Left forelimb (tissue), 1 donor: ENCODE measurements around the gene CRADD.
"Not testable (repeated sequence)": the region's sequence is repeated elsewhere in the genome, so short reads cannot be mapped to it uniquely, and the experiment has no call there.

ENCODE experiments used
- DNase-seq: peaks from one replicate; pipeline ENCODE4 v3.0.0-alpha.2; 2018; ENCODE audit warnings: low spot score

The CRADD gene

DNA sequence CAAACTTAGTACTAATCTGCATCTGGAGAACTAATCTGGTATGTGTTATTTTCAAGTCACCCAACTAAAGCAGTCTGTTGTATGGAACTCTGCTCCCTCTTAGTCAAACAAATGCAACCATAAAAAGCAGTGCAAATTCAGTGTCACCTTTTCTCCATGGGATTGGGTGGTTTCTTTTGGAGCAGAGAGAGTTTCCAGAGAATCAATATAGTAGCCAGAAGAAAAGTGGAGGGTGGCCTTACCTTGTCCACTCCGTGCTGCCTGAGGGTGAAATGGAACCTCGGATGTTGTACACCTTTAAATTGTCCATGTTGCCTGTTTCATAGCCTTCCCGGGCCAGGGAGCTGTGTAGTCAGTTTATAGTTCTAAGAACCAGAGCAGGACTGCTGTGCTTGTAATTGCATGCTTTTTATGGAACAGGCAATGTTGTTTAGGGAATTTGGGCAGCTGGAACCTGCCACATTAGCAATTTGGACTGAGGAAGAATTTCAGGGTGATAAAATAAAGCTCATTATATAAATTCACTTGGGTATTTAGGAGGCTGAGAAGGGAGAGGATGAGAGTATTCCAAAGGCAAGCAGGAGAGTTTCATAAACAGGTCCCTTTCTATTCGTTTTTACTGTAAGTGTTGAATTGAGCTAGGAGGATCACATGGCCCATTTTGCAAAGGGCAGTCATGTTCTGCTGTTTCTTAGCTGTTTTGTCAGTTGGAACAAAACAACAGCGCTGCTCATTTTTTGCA, 60.5 kb downstream of the CRADD start:
- no peak for DNase-seq

DNA sequence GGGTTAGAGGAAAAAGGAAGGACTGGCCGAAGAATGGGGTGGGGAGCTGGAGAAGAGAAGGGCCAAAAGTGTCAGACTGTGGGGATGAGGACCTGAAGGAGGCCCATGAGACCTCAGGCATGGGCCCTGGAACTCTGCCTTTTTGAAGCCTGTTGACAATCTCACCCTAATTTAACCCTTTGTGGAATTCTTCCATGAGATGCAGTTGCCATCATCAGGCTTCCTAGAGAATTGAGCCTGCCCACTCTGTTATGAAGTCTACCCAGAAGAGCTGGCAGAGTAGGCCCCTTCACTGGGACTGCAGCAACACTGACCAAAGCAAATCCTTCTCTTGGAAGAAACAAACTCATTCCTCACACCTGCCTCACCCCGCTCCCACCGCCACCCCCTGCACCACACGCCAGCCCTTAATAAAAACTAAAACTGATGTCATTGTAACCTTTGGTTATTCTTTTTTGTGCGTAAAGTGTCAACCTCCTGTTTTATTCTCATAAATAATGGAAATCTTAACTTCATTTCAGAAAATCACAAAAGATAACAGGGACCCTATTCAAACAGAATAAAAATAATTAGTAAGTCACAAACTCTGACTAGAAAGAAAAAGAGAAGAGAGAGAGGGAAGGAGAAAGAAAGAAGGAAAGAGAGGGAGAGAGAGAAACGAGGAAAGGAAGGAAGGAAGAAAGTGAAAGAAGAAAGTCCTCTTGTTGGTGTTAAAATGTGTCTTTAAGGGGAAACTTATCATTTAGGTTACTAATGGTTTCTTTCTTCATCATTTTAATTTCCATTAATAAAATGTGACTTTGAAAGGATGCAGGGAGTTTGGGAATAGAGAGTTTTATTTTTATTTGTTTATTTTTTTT, 61.3 kb downstream of the CRADD start:
- DNase-seq, result no peak

DNA sequence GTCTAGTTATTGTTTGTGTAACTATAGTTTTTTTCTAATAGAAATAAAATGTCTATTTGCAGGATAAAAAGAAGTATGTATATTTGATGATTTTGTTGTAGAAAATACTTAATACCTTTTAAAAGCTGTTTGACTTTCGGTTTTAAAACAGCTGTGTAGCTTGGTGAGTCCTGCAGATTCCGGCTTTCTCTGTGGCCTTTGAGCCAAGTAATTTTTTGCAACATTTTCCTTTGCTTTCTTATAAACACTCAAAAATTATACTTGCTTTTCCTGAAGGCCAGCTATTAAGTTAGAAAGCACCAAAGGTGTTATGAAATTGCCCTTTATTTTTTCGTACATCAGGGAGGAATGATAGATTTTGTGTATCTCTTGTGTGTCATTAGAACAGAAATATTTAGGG, 63.6 kb downstream of the CRADD start:
- no peak for DNase-seq

DNA sequence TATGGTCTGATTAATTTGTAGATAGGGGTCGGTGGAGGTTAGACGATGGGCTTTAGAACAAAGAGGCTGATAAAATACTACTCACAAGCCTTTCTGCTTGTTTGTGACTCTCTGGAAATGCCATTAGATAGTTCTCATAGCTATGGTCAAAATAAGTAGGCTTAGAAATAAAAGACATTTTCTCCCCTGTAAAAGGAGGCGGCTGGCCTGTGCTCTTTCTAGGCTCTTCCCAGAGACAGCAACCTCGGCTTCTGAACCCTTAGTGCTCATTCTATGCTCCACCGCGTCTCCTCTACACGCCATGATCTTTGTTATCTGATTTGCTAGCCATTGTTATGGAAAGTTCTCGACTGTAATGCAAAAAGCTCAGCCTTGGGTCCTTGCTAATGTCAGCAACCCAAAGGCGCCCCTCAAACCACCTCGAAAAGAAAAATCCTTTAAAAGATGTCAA, 64.5 kb downstream of the CRADD start:
- DNase-seq, result no peak

DNA sequence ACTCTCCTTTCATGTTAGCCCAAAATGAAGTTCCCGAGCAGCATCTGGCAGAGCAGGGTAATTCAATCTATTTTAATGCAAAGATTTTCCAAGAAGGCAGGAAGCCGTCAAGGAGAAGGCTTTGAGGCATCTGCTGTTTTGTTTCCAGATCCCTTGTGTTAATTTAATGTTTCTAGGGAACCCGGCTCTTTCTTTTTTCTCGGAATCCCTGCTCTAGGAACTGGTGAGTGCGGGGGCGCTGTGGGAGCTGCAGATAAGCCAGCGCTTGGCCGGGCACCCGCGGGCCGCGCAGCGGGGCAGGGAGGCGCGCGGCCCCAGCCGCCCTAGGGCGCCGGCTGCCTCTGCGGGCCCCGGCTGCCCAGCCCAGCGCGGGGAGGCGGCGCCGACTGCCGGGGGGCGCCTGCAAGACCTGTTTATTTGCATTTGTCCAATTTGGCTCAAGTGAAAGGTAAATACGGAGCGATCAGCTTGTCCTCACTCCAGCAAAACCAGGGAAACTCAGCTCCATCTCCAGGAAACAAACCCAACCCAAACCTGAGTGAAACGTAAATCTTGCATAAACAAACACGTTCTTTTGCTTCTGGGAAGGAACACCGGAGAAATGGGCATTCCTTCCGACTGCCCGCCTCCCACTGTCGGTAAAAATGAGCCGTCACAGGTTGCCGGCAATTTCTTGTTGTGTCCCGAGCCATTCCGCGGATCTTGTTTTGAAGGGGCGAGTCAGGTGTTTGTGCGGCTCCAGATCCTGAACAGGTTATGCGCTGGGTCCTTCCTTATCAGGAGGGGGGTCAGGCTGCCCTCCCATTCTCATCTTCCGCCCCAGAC, 65.1 kb downstream of the CRADD start:
- DNase-seq, result peak; percentile 77

- DNase-seq, result no peak
Measured at GRCh38 chr12:93743229-93743998, 66.2 kb downstream of the CRADD start.

DNA sequence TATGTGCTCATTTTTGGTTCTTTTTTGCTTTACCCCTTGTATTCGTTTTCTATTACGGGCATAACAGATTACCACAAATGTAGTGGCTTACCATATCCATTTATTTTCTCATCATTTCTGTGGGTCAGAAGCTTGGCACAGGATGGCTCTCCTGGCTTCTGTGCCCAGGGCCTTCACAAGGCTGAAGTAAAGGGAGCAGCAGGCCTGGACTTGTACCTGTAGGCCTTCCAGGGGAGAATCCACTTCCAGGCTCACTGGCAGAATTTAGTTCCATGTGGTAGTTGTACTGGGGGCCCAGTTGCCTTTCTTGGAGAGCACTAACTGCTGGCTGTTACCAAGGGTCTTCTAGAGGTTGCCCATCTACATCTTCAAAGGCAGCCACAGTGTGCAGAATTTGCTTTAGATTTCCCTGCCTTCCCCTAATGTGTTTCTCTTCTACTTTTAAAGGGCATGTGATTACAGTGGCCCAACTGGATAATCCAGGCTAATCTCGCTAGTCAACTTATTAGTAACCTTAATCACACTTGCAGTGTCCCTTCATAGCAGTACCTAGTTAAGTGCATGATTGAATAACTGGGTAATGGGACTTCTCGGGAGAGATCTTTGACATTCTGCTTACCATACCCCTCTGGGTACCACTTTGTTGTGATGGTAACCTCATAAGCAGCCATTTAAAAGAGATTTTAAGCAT, 67.0 kb downstream of the CRADD start:
- no peak for DNase-seq

DNA sequence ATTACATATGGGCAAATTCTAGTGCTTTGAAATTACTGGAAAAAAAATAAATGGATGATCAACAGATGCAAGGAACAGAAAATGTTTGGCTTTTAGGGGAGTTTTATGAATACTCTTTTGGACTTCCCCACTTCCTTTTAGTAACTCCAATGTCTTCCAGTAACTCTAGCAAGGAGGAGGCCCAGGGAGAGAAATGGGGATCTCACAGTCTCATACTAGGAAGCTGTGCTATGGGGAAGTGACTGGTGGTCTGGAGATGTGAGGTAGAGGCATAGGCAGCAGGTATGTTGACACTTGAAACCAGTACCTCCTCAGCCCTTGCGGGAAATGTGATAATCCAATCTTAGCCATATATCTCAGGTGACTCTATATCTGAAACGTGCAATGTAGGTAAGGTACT, 68.1 kb downstream of the CRADD start:
- DNase-seq, result no peak

- DNase-seq, result no peak
Measured at GRCh38 chr12:93746572-93747168, 69.5 kb downstream of the CRADD start.

DNA sequence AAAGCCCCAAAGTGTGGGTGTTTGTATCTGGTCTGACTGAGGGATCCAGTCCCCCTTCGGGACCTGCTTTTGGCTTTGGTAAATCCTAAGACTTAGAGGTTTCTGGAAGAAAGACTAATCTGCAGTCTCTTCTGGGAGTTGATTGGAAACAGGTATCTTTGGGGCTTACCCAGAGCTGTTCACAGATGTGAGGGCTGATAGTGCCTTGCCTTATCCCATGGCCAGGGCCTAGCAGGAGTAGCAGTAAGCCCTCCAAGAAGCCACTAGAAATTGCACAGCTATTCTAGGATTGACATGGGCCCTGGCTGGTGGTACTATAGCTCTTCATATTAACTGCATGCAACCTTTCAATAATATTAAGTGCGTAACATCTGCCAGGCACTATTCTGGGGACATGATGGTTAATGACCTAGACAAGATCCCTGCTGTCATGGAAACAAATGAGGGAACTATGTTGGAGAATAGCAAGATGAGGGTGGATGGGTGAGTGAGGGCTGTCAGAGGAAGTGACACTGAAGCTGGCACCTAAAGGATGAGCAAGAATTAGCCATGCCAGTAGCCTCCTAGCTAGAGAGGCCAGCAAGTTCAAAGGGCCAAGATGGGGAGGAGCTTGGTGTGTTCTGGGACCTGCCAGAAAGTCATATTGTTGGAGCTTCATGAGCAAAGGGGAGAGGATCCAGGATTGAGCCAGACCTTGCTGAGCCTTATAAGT, 71.7 kb downstream of the CRADD start:
- DNase-seq, result no peak

DNA sequence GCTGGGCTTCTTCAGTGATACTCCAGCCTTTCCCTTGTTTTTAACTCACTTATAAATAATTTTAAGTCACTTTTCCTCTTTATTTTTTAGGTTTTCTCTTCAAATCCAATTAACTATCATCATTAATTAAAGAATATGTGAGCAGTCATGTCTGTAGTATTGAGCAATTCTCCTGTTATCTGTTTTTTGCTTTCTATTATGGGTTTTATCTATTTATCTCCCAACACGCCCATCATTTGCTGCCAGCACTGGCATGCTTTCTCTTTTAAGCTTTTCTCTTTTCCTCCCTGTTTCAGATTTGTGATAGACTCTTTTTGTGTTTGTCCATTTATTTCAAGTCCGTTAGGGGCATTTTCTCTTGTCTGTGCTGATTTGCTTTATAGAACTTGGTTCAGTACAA, 72.3 kb downstream of the CRADD start:
- DNase-seq, result no peak

DNA sequence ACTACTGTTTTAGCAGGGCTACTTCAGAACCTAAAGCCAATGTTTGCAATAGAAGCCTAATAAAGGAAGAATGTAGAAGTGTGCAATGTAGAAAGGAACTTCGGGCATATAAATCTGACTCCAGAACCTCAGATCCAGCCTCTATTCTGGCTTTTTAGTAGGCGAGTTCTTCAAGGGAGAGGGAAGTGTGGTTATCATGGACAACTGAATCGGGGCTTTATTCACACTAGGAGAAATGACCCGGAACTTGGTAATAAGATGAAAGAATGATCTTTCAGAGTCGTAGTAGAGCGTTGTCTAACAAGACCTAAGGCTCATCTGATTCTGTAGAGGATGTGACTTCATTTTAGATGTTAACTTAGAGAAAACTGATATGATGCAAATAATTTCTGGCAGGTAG, 72.9 kb downstream of the CRADD start:
- no peak for DNase-seq

- no peak for DNase-seq
Measured at GRCh38 chr12:93751864-93752610, 74.9 kb downstream of the CRADD start.

DNA sequence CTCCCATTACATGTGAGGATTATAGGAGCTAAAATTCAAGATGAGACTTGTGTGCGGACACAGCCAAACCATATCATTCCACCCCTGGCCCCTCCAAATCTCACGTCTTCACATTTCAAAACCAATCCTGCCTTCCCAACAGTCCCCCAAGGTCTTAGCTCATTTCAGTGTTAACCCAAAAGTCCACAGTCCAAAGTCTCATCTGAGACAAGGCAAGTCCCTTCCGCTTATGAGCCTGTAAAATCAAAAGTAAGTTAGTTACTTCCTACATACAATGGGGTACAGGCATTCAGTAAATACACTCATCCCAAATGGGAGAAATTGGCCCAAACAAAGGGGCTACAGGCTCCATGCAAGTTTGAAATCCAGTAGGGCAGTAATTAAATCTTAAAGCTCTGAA, 76.1 kb downstream of the CRADD start:
- no peak for DNase-seq

DNA sequence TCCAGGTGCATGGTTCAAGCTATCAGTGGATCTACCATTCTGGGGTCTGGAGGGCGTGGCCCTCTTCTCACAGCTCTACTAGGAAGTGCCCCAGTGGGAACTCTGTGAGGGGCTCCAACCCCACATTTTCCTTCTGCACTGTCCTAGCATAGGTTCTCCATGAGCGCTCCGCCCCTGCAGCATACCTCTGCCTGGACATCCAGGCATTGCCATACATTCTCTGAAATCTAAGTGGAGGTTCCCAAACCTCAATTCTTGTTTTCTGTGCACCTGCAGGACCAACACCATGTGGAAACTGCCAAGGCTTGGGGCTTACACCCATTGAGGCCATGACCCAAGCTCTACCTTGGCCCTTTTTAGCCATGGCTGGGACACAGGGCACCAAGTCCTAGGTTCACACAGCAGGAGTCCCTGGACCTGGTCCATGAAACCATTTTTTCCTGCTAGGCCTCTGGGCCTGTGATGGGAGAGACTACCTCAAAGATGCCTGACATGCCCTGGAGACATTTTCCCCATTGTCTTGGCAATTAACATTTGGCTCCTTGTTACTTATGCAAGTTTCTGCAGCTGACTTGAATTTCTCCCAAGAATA, 76.8 kb downstream of the CRADD start:
- DNase-seq, result no peak

DNA sequence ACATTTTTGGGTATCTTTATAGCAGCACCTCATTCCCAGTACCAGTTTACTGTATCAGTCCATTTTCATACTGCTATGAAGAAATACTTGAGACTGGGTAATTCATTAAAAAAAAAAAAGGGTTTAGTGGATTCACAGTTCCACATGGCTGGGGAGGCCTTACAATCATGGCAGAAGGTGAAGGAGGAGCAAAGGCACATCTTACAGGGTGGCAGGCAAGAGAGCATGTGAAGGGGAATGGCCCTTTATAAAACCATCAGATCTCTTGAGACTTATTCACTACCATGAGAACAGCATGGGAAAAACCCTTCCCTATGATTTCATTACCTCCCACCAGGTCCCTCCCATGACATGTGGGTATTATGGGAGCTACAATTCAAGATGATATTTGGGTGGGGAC, 77.7 kb downstream of the CRADD start:
- not testable (repeated sequence) for DNase-seq

GRCh38 chr12:93756288-93756687, 79.1 kb downstream of the CRADD start:
- DNase-seq, result no peak

DNA sequence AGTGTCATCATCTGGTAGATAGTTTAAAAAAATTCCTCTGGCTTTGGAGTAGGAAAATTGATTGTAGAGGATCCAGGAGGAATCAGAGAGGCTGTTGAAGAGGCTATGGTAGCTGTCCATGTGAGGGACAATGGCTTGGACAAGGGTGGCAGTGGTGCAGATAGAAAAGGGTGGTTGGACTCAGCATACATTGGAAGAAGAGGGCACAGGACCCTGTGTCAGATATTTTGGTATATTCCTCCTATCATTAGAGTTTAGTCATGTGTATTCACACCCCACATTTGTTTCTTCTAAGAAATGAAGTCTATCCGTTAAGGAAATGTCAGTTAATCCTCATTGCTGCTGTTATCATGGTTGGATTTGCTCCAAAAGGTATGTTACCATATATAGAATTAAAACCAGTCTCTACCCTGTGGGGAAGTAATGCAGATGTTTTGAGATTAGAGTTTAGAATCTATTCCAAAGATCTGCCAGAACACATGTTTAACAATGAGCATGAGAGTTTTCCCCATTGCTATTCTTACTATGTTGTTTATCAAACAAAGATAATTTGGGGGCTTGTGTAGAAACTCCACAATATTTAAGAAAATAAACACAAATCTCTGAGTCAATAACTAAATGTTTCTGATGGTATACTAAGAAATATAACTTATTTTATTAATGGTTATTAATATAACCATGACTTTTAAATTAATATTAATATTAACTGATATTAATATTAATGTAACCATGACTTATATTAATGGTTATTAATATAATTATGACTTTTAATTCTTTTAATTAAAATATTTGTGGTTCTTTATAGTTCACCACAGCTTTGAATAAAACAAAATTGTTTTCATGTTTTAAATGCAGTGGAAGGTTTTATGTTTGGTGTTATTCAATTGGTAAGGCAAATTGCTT, 80.9 kb downstream of the CRADD start:
- no peak for DNase-seq
